H1 (cell line): ENCODE results near the gene LRRC37A3. TPM values are rescaled to one million over a fixed set of nuclear protein-coding genes. Genes with fewer than 3 reads are reported as not detected.
A peak's percentile ranks its signal among the peaks of the same experiment; 100 is the strongest.
"Not testable (repeated sequence)": the region's sequence is repeated elsewhere in the genome, so short reads cannot be mapped to it uniquely, and the experiment has no call there.

ENCODE experiments used
- CTCF ChIA-PET: fragments of 300-600 bp; sonication (Branson Sonifier 250); formaldehyde crosslinking; loops from one replicate; lab custom pipeline; 2021; ENCODE audit not compliant: partially characterized antibody; lab: Charles Lee
- POLR2A ChIA-PET: fragments of 300-600 bp; sonication (Branson Sonifier 250); formaldehyde crosslinking; loops from one replicate; lab custom pipeline; 2021; ENCODE audit warnings: inconsistent platforms; ENCODE audit not compliant: partially characterized antibody; lab: Charles Lee
- DNase-seq, 2 experiments: peaks; one replicate each; pipeline versions ENCODE4 v3.0.0 to v3.0.0-alpha.2; 2010 to 2022; ENCODE audit warnings: low spot score in 2 of 2, low read depth in 1 of 2, mixed read lengths in 1 of 2
- FAIRE-seq: peaks from 2 replicates; lab custom pipeline; 2011; peaks lifted over from hg19 to GRCh38; lab: Jason Lieb, UNC
- H2AFZ ChIP-seq: 2 replicates; pipeline ENCODE4 v1.8.1; 2012; ENCODE audit warnings: low read length, inconsistent platforms
- H2AK5ac ChIP-seq: 2 replicates; pipeline ENCODE4 v1.6.1; 2013; ENCODE audit warnings: low read depth, low read length
- H2BK120ac ChIP-seq: replicated peaks from 2 replicates; pipeline ENCODE3; 2013; ENCODE audit warnings: low read depth, low read length, inconsistent platforms
- H2BK12ac ChIP-seq: 2 replicates; pipeline ENCODE4 v1.6.1; 2013; ENCODE audit warnings: low read depth, low read length
- H2BK15ac ChIP-seq: 2 replicates; pipeline ENCODE4 v1.6.1; 2013; ENCODE audit warnings: low read length
- H2BK20ac ChIP-seq: 2 replicates; pipeline ENCODE4 v1.6.1; 2013; ENCODE audit warnings: low read length
- H2BK5ac ChIP-seq: 2 replicates; pipeline ENCODE4 v1.6.1; 2013; ENCODE audit warnings: low read depth, low read length
- H3K14ac ChIP-seq: 2 replicates; pipeline ENCODE4 v1.6.1; 2013; ENCODE audit warnings: inconsistent platforms; ENCODE audit not compliant: insufficient read length
- H3K18ac ChIP-seq: 2 replicates; pipeline ENCODE4 v1.6.1; 2013; ENCODE audit warnings: low read length; ENCODE audit errors: extremely low read depth
- H3K23ac ChIP-seq: 2 replicates; pipeline ENCODE4 v1.6.1; 2013; ENCODE audit warnings: inconsistent platforms; ENCODE audit not compliant: insufficient read length
- H3K23me2 ChIP-seq: 2 replicates; pipeline ENCODE4 v1.6.1; 2013; ENCODE audit warnings: low read depth, low read length
- H3K27ac ChIP-seq: 2 replicates; pipeline ENCODE4 v1.6.1; 2011; ENCODE audit warnings: low read depth, low read length, inconsistent platforms
- H3K27me3 ChIP-seq, 4 experiments: replicated peaks in 1 of 4; 1 replicate in 1 of 4; 2 replicates in 3 of 4; pipeline versions ENCODE4 v1.6.1 to v1.8.1; 2011 to 2013; ENCODE audit warnings: low read length in 3 of 4, mild to moderate bottlenecking in 3 of 4, inconsistent platforms in 2 of 4, mixed read lengths in 2 of 4, moderate library complexity in 1 of 4; ENCODE audit not compliant: control insufficient read depth in 3 of 4, insufficient read depth in 3 of 4; ENCODE audit errors: extremely low read depth in 1 of 4
- H3K36me3 ChIP-seq, 4 experiments: 2 replicates each; pipeline versions ENCODE4 v1.6.1 to v1.8.1; 2011 to 2013; ENCODE audit warnings: mild to moderate bottlenecking in 4 of 4, low read length in 3 of 4, moderate library complexity in 2 of 4, control low read depth in 1 of 4, inconsistent platforms in 1 of 4; ENCODE audit not compliant: insufficient read depth in 4 of 4, control insufficient read depth in 2 of 4
- H3K4ac ChIP-seq: replicated peaks from 2 replicates; pipeline ENCODE3; 2013; ENCODE audit warnings: low read length, low read depth, mixed read lengths, inconsistent platforms; ENCODE audit not compliant: insufficient read length
- H3K4me1 ChIP-seq, 4 experiments: replicated peaks in 1 of 4; 1 replicate in 1 of 4; 2 replicates in 3 of 4; pipeline versions ENCODE4 v1.6.1 to v1.8.1; 2011 to 2013; ENCODE audit warnings: low read length in 3 of 4, inconsistent platforms in 2 of 4, mixed read lengths in 1 of 4; ENCODE audit not compliant: insufficient read depth in 4 of 4, control insufficient read depth in 3 of 4
- H3K4me2 ChIP-seq, 2 experiments: 2 replicates each; pipeline versions ENCODE4 v1.6.1 to v1.8.1; 2011 to 2013; ENCODE audit warnings: low read depth in 2 of 2, low read length in 2 of 2, control low read depth in 1 of 2, inconsistent platforms in 1 of 2, mild to moderate bottlenecking in 1 of 2; ENCODE audit not compliant: insufficient read depth in 1 of 2
- H3K4me3 ChIP-seq, 4 experiments: fragments of 200-600, 300-600 bp in 1 of 4; sonication (generic), shearing (Covaris generic), sonication (Bioruptor Twin) in 1 of 4; 2 replicates each; pipeline versions ENCODE4 v1.5.1 to v1.8.1; 2011 to 2016; ENCODE audit warnings: low read length in 4 of 4, low read depth in 3 of 4, control low read depth in 2 of 4, inconsistent platforms in 2 of 4, mild to moderate bottlenecking in 2 of 4, mixed read lengths in 1 of 4, moderate library complexity in 1 of 4; ENCODE audit not compliant: insufficient read depth in 2 of 4; ENCODE audit errors: extremely low read depth in 1 of 4
- H3K56ac ChIP-seq: replicated peaks from 2 replicates; pipeline ENCODE3; 2013; ENCODE audit warnings: low read depth, mild to moderate bottlenecking, mixed read lengths, low read length, inconsistent platforms; ENCODE audit not compliant: insufficient read length
- H3K79me1 ChIP-seq: 2 replicates; pipeline ENCODE4 v1.6.1; 2013; ENCODE audit warnings: low read depth, low read length, control low read depth
- H3K79me2 ChIP-seq, 2 experiments: 2 replicates each; pipeline versions ENCODE4 v1.6.1 to v1.8.1; 2012 to 2013; ENCODE audit warnings: low read length in 2 of 2, mild to moderate bottlenecking in 2 of 2, inconsistent platforms in 1 of 2; ENCODE audit not compliant: insufficient read depth in 2 of 2, control insufficient read depth in 1 of 2
- H3K9ac ChIP-seq, 4 experiments: replicated peaks in 1 of 4; 1 replicate in 1 of 4; 2 replicates in 3 of 4; pipeline versions ENCODE4 v1.6.1 to v1.8.1; 2011 to 2013; ENCODE audit warnings: low read depth in 3 of 4, low read length in 3 of 4, control low read depth in 2 of 4, mild to moderate bottlenecking in 2 of 4, moderate library complexity in 2 of 4, inconsistent platforms in 1 of 4; ENCODE audit errors: extremely low read depth in 1 of 4
- H3K9me3 ChIP-seq, 2 experiments: 2 replicates each; pipeline versions ENCODE4 v1.6.1 to v1.8.1; 2012 to 2013; ENCODE audit warnings: mild to moderate bottlenecking in 2 of 2, moderate library complexity in 2 of 2, control low read depth in 1 of 2, inconsistent platforms in 1 of 2, low read depth in 1 of 2, low read length in 1 of 2, mixed read lengths in 1 of 2; ENCODE audit not compliant: insufficient read depth in 2 of 2
- H4K20me1 ChIP-seq, 2 experiments: replicated peaks in 1 of 2; 2 replicates each; pipeline versions ENCODE3 to v1.8.1; 2011 to 2013; ENCODE audit warnings: inconsistent platforms in 2 of 2, low read length in 2 of 2, mild to moderate bottlenecking in 1 of 2; ENCODE audit not compliant: insufficient read depth in 2 of 2, control insufficient read depth in 1 of 2
- H4K5ac ChIP-seq: 2 replicates; pipeline ENCODE4 v1.6.1; 2013; ENCODE audit warnings: low read length, low read depth, mixed read lengths, inconsistent platforms; ENCODE audit not compliant: insufficient read length
- H4K8ac ChIP-seq: 2 replicates; pipeline ENCODE4 v1.8.0; 2013; ENCODE audit warnings: mild to moderate bottlenecking, moderate library complexity, low read length, inconsistent platforms; ENCODE audit not compliant: insufficient read depth; ENCODE audit errors: extremely low read depth
- H4K91ac ChIP-seq: replicated peaks from 2 replicates; pipeline ENCODE3; 2013; ENCODE audit warnings: low read length, mixed read lengths, inconsistent platforms; ENCODE audit not compliant: insufficient read length
- KDM4A ChIP-seq: IDR thresholded peaks from one replicate; pipeline ENCODE4 v1.7.1; 2012; ENCODE audit warnings: low read depth, mild to moderate bottlenecking, moderate library complexity, low read length, inconsistent platforms; ENCODE audit not compliant: severe bottlenecking
- WGBS, 2 experiments: shearing (Covaris generic) in 1 of 2; methylation state at CpG; one replicate each; pipeline versions ENCODE4 v1.1.6 to v1.1.7; 2013 to 2015; ENCODE audit warnings: low lambda C conversion rate in 2 of 2, mixed read lengths in 2 of 2, inconsistent platforms in 1 of 2, low coverage in 1 of 2, missing lambda C conversion rate in 1 of 2; ENCODE audit not compliant: insufficient replicate concordance in 2 of 2, insufficient coverage in 1 of 2, insufficient read length in 1 of 2; ENCODE audit errors: extremely low coverage in 1 of 2, missing lambda C conversion rate in 1 of 2; 5-methylcytosine and 5-hydroxymethylcytosine counted together
- polyA plus RNA-seq, 7 experiments: library from polyadenylated mRNA; depleted of rRNA in 3 of 7; stranded (reverse) in 5 of 7; unstranded in 2 of 7; fragments of >200 nt in 5 of 7; fragments of 200-250 nt in 2 of 7; gene quantifications; 1 replicate in 5 of 7; 2 replicates in 1 of 7; 4 replicates in 1 of 7; pipeline versions ENCODE4 v1.2.1 to v1.2.3, GENCODE V29; 2011 to 2013; ENCODE audit warnings: missing spikeins in 2 of 7, mixed read lengths in 2 of 7
- total RNA-seq: library from RNA; stranded (reverse); fragmentation: NEBNext Ultra II Directional; extraction: Animal tissue kit (Norgen Biotek cat#: 25700); gene quantifications from 2 replicates; pipeline ENCODE4 v1.2.1, GENCODE V29; 2021

Gene LRRC37A3
- total and polyA plus RNA-seq, 2 of the 8 experiments (the other 6 are each of a cell fraction or from before 2014, with no cell fraction given) = 2.7 to 9.4 TPM

DNA sequence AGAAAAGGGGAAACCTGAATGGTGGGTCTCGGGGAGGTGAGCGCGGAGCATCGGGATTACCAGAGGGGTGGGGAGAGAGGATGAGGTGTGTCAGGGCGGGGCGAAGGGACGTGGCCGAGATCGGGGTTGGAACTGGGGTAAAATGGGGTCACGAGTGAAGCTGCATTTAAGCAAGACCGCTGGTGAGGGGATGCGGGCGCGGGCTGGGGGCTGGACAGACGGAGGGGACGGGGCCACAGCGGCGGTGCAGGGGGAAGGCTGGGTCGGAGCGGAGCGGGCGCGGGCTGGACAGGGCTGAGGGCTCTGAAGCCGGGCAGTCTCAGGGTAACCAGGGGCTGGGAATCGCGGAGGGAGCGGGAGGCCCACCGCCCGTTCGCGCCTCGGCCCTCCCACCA, 82.7 kb downstream of the LRRC37A3 start:
- H4K8ac ChIP-seq, H4K5ac ChIP-seq, H3K9me3 ChIP-seq, POLR2A ChIA-PET, H2BK15ac ChIP-seq, FAIRE-seq, H2AK5ac ChIP-seq, H3K79me2 ChIP-seq, H3K18ac ChIP-seq, H3K27me3 ChIP-seq, H3K23me2 ChIP-seq, H2BK120ac ChIP-seq, H2BK12ac ChIP-seq, DNase-seq, H3K4ac ChIP-seq, H2AFZ ChIP-seq, H2BK5ac ChIP-seq, H3K23ac ChIP-seq, H3K79me1 ChIP-seq, H4K91ac ChIP-seq, H3K27ac ChIP-seq, H3K56ac ChIP-seq, H4K20me1 ChIP-seq, H2BK20ac ChIP-seq, H3K36me3 ChIP-seq, H3K4me1 ChIP-seq, H3K14ac ChIP-seq, CTCF ChIA-PET: not testable (repeated sequence)
- WGBS, 2 experiments = 1% methylated on average over 10 of the region's 32 CpGs; no CpG with 5 or more reads in 1 of the 2 experiments
- peak overlapping the region; percentile 70 to 90 for H3K4me2 ChIP-seq
- peak overlapping the region; percentile 42 to 73 (median 58) for H3K4me3 ChIP-seq
- peak overlapping the region in 2 of 4 experiments; percentile 5 to 40; a peak in 1 of 7 replicates for H3K9ac ChIP-seq
- TF ChIP-seq KDM4A = peak; percentile 43

DNA sequence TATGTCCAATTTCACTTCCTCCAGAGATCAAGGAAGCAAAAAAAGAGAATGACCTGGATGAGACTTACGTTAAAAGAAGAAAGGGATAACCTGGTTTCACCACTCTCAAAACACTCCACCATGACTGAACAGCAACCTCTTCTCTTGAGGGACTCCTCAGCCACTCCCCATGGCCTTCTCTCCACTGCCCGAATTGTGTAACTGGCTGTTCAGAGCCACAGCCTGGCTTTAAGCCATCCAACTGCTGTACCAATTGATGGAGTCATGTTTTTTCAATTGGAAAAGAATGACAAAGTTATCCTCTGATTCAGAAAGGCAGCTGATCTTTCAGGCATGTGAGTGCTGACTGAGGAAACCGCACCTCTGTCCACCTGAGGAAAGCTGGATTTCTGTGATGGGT, 85.2 kb downstream of the LRRC37A3 start:
- H3K23ac ChIP-seq, H3K23me2 ChIP-seq, H3K27ac ChIP-seq, H4K20me1 ChIP-seq, H3K79me1 ChIP-seq, H3K79me2 ChIP-seq, H2BK12ac ChIP-seq, H2BK120ac ChIP-seq, H2BK20ac ChIP-seq, DNase-seq, H3K18ac ChIP-seq, H3K36me3 ChIP-seq, CTCF ChIA-PET, H3K56ac ChIP-seq, H3K27me3 ChIP-seq, H3K9ac ChIP-seq, H3K4me1 ChIP-seq, H4K5ac ChIP-seq, H3K4ac ChIP-seq, H3K4me2 ChIP-seq, H4K91ac ChIP-seq, H2AK5ac ChIP-seq, H2AFZ ChIP-seq, H4K8ac ChIP-seq, H3K14ac ChIP-seq, H2BK15ac ChIP-seq, H3K9me3 ChIP-seq, H2BK5ac ChIP-seq, H3K4me3 ChIP-seq, POLR2A ChIA-PET, FAIRE-seq: not testable (repeated sequence)
- WGBS, 2 experiments = 82% methylated on average over 2 of the region's 3 CpGs; no CpG with 5 or more reads in 1 of the 2 experiments
